ENCODE data around the gene NUDT22.

The NUDT22 gene

GRCh38 chr11:64207256-64208085, 18.6 kb upstream of the NUDT22 start:
- no peak for FAIRE-seq

- FAIRE-seq = no peak
Measured at GRCh38 chr11:64208086-64208795, 17.8 kb upstream of the NUDT22 start.

DNA sequence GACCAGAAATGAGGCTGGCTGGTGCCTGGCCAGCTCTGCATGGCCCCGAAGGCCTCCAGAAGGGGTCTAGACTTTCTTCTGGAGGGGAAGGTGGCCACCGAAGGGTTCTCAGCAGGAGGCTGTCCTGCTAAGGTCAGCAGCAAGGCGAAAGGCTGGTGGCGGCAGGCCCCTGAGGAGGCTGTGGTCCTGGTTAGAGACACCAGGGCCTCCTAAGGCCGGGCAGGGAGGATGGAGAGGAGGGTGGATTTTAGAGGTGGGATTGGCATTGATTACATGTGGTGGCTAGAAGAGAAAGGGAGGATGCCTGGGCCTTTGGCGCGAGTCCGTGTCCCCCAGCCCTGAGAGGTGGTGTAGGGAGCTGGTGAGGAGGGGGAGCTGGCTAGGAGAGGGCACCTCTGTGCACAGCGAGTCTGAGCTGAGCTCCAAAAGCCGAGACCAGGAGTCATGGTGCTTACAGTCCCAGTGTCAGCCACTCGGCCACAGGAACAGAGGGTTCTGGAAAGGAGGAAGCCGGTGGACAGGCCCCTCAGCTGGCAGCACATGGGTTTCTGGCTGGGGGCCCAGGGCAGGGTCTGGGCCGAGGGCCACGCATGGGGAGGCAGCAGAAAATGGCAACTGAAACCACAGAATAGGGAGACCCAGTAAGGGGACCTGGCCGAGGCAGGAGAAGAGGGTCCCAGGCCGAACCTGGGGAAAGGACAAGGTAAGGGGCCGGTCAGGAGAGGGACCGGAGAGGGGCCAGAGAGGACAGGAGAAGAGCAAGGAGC, 17.1 kb upstream of the NUDT22 start:
- no peak for FAIRE-seq

DNA sequence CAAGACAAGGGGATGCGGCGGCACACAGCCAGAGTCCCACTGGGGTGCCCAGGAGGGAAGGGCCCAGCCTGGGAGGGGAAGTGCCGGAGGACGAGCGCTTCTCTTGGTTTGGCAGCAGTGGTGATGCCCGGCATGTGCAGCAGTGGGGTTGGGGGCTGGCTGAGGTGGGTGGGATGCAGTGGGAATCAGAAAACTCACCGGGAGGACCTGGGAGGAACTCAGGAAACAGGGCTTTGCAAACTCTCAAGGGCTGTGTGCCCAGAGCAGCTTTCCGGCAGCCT, 16.6 kb upstream of the NUDT22 start:
- FAIRE-seq = no peak

GRCh38 chr11:64210301-64211020, 15.6 kb upstream of the NUDT22 start:
- no peak for FAIRE-seq

GRCh38 chr11:64211181-64211872, 14.7 kb upstream of the NUDT22 start:
- no peak for FAIRE-seq

DNA sequence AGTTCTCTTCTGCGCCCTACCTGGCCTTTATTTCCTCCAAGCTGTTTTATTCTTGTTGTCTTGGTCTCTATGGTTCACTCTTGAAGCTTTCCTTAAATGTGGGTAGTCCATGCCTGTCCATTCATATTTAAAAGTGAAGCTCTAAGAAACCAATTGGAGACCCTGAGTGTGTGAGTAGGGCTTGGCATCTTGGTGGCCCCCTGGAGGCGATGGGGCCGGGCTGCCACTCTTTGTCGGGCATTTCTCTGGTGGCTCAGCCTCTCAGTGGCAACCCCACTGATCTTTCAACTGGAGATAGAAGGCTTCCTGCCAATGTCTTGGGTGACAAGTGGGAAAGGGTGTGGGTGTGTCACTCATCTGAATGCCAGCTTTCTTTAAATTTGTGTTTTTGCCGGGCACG, 9.2 kb upstream of the NUDT22 start:
- FAIRE-seq = no peak

DNA sequence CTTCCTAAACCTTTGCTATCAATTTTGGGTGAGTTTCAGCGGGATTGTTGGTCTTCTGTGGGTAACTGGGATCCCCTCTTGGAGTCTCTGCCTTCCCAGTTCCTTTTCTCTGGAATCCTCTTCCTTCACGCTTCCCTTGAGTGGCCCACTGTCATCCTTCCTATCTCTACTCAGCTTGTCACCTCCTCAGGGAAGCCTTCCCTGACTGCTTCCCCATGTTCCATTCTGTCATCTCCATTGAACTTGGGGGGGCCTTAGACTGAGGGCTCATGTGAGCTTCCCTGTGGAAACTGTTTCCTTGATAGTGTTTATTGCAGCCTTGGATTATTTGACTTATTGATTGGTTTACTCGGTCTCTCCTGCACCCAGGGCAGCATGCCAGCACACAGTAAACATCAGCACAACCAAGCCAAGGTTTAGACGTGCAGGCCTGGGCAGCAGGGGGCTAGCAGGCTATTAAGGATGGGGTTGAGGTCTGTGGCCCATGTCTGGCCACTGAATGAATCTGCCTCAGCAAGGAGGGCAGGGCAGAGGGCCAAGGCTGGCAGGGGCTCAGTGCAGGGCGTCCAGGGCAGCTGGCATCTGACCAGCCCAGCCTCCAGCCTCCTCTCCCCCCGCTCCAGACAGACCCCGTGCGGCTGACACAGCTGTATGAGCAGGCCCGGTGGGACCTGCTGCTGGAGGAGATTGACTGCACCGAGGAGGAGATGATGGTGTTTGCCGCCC, 7.3 kb upstream of the NUDT22 start:
- no peak for FAIRE-seq

- no peak for FAIRE-seq
Measured at GRCh38 chr11:64219354-64219684, 6.8 kb upstream of the NUDT22 start.

GRCh38 chr11:64219755-64220154, 6.3 kb upstream of the NUDT22 start:
- FAIRE-seq = no peak

DNA sequence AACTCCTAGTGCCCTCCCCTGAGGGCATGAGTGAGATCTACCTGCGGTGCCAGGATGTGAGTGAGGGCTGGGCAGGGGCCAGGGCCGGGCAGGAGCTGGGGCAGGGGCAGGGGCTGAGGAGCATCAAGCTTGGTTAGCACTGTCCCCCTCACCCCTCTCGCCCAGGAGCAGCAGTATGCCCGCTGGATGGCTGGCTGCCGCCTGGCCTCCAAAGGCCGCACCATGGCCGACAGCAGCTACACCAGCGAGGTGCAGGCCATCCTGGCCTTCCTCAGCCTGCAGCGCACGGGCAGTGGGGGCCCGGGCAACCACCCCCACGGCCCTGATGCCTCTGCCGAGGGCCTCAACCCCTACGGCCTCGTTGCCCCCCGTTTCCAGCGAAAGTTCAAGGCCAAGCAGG, 5.8 kb upstream of the NUDT22 start:
- FAIRE-seq = no peak

DNA sequence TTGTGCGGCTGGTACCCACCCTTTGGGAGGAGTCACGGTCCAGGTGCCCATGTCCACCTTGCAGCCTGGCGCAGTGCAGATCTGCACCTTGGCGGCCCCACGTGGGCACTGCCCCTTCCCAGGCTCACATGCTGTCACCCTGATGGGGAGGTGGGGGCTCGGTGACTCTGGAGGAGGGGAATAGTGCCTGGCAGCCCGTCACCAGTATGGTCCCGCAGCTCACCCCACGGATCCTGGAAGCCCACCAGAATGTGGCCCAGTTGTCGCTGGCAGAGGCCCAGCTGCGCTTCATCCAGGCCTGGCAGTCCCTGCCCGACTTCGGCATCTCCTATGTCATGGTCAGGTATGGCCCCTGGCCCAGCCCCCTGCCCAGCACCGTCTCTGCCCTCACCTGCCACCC, 5.3 kb upstream of the NUDT22 start:
- no peak for FAIRE-seq

DNA sequence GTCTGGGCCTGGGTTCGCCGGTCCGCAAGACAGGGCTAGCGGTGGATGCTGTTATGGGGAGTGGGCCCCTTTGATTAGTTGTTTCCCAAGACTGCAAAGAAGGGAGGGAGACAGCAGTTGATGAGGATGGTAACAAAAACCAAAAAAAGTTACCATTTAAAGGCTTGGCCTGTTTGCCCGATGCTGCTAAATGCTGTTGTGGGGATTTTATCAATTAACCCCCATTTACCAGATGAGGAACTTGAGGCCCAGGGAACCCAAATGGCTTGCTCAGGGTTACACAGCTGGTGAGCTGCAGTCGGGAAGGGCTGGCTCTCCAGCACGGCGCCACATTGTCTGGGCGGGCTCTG, 3.4 kb upstream of the NUDT22 start:
- no peak for FAIRE-seq

DNA sequence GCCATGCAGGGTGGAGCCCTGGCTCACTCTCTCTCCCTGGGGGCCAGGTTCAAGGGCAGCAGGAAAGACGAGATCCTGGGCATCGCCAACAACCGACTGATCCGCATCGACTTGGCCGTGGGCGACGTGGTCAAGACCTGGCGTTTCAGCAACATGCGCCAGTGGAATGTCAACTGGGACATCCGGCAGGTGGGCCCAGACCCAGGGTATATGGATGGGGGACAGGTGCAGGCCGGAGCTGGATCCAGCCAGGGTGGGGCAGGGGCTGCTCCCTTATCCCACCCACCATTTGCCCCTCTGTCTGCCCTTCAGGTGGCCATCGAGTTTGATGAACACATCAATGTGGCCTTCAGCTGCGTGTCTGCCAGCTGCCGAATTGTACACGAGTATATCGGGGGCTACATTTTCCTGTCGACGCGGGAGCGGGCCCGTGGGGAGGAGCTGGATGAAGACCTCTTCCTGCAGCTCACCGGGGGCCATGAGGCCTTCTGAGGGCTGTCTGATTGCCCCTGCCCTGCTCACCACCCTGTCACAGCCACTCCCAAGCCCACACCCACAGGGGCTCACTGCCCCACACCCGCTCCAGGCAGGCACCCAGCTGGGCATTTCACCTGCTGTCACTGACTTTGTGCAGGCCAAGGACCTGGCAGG, 2.9 kb upstream of the NUDT22 start:
- no peak for FAIRE-seq

DNA sequence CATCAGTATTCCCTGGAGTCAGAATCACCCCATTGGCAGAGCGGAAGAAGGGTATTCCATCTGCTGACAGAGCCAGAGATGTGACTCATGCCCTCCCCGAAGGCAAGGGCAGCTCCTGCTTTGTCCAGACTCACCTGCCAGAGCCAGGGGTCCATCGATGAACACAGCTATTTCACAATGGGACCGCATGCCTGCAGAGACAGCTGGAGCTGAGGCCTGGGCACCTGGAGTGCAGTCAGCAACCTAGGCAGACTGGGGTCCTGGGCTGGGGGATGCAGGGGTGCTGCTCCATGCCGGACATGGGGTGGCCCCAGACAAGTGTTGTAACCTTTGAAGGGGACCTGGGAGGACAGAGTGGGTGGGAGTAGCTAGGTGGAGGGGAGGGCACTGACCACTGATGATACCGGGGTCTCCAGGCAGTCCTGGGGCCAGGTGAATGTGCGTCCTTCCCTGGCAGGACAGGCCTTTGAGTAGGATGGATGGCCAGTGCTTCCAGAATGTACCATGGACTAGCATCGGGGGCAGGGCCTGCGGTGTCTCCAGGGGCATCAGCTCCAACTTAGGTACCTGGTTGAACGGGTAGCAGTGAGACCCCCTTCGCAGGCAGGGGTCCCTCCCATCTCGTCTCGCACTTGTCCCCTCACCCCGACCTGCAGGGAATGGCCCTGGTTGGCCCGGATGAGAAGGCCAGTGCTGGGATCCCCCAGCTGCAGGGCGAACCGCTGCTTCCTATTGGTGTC, 1.8 kb upstream of the NUDT22 start:
- no peak for FAIRE-seq

DNA sequence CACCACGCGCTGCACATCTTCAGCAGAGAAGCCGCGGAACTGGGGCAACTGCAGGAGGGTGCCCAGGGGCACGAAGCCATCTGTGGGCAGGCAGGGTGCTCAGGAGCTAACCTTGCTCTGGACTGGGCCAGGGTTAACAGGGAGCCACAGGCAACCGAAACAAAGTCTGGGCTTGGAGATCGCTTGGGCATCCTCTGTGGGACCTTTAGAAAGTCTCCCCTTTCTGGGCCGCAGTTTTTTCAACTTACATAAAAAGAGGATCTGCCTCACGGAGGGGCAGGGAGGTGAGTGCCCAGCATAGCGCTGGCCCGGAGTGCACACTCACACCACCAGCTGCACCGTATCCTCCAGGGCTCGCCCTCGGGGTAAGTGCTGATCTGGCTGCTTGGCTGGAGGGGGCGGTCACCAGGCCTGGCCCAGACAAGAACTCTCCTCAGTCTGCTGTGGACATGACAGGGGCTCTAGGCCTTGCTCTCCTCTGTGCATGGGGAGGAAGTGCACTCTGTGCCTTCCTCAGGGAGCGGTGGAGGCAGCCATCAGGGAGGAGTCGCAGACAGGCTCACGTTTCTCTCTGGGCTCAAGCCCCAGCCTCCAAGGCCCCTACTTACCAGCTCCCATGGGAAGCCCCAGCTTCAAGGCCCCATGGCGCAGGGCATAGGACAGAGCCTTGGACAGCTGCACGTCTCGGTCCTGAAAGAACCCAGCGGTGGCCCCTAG, 1.0 kb upstream of the NUDT22 start:
- no peak for FAIRE-seq

GRCh38 chr11:64226507-64227051, 505 bp downstream of the NUDT22 start:
- FAIRE-seq = no peak

DNA sequence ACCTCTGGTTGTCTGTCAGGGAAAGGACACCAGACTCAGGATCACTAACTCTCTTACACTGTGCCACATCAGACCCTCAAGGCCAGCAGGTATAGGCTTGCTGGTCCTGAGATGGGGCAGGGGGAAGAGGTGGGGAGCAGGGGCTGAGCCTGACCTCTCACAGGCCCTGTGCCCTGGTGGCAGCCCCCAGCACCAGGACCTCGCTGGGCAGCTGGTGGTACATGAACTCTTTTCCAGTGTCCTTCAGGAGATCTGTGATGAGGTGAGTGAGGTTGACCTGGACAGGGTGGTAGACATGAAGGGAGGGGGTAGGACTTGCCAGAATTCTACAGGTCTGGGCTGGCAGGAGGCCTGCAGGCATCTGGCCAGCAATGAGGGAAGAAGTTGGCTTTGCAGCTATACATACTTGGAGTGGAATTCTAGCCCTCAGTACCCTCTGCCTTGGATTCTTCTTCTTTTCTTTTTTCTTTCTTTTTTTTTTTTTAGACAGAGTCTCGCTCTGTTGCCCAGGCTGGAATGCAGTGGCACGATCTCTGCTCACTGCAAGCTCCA, 1.4 kb downstream of the NUDT22 start:
- FAIRE-seq = no peak

- no peak for FAIRE-seq
Measured at GRCh38 chr11:64229090-64229743, 3.1 kb downstream of the NUDT22 start.

Data from endometrium (tissue), 2 donors.